HTERT RPE-1 (cell line): ENCODE results near the gene TNRC6B.
"Not testable (repeated sequence)": the region's sequence is repeated elsewhere in the genome, so short reads cannot be mapped to it uniquely, and the experiment has no call there.

Experiments used
- in situ Hi-C: fragments of 300-500 bp; cut with MboI; formaldehyde crosslinking; loops from 4 replicates; pipeline ENCODE4 v1.14.3; 2020; ENCODE audit warnings: low sequenced_read_pairs

Gene TNRC6B, protein sequence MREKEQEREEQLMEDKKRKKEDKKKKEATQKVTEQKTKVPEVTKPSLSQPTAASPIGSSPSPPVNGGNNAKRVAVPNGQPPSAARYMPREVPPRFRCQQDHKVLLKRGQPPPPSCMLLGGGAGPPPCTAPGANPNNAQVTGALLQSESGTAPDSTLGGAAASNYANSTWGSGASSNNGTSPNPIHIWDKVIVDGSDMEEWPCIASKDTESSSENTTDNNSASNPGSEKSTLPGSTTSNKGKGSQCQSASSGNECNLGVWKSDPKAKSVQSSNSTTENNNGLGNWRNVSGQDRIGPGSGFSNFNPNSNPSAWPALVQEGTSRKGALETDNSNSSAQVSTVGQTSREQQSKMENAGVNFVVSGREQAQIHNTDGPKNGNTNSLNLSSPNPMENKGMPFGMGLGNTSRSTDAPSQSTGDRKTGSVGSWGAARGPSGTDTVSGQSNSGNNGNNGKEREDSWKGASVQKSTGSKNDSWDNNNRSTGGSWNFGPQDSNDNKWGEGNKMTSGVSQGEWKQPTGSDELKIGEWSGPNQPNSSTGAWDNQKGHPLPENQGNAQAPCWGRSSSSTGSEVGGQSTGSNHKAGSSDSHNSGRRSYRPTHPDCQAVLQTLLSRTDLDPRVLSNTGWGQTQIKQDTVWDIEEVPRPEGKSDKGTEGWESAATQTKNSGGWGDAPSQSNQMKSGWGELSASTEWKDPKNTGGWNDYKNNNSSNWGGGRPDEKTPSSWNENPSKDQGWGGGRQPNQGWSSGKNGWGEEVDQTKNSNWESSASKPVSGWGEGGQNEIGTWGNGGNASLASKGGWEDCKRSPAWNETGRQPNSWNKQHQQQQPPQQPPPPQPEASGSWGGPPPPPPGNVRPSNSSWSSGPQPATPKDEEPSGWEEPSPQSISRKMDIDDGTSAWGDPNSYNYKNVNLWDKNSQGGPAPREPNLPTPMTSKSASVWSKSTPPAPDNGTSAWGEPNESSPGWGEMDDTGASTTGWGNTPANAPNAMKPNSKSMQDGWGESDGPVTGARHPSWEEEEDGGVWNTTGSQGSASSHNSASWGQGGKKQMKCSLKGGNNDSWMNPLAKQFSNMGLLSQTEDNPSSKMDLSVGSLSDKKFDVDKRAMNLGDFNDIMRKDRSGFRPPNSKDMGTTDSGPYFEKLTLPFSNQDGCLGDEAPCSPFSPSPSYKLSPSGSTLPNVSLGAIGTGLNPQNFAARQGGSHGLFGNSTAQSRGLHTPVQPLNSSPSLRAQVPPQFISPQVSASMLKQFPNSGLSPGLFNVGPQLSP (N-terminal part only)

DNA sequence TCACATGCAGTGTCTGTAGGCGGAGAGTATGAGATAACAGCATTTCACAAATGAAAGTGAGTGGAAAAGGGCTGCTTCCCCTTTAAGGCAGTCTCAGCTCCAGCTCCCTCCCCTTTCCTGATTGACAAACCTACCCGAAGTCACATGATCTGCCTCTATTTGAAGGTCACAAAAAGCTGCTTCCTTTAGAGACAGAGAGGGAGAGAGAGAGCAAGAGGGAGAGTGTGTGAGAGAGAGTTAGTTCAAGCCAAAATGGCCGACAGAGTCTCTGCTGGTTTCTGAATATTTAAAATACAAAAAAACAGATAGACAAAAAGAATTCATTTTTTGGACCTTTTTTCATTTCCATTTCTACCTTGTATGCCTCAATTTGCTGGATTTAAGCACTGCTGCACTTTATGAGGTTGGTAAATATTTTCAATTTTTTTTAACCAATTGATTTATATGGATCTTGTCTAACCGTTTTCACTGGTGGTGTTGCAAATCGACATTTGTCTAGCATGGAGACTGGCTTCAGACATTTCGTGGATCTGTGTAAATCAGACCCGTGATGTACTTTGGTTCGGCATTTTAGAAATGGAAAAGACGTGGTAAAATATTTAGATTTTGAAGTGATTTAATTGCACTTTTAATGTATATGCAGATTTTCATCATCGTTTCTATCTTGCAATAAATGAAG lies at the start of gene TNRC6B:
TNRC6B (plus strand) TSS at position 188 of the 679 bp plus-strand sequence; CDS start at position 399, 211 bp downstream.
- in situ Hi-C loops = no loop called here

DNA sequence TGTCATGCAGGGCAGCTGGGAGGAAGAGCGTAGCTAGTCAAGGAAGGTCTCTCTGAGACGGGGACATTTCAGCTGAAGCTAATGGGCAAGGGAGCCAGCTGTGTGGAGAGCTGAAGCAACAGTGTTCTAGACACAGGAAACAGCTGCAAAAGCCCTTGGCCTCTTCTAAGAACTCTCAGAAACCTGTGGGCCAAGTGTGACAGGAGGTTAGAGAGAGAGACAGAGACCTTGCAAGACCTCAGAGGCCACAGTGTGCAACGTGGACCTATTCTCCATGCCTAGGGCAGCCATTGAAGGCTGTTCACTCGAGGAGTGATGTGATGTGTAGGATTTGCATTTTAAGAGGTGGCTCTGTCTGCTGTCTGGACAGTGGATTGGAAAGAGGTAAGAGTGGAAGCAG lies 48.7 kb upstream of the TNRC6B start:
- in situ Hi-C loops = no loop called here

DNA sequence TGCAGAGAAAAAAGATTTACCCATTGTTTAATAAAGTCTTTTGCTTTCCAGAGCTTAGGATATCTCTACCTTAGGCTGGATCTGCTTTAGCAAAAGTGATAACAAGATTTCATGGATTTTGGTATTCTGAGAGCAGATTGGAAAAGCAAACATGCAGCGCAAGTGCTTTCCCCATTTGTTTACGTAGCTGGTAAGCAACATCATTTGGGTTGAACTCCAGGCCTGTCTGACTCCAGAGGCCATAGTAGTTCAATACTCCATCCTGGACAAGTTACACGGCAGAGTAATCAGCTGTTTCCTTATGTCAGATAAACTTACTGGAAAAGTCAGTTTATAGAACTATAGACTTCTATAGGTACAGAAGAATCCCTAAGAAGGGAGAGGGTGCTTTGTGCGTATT lies 40.6 kb upstream of the TNRC6B start:
- in situ Hi-C loops = no loop called here

DNA sequence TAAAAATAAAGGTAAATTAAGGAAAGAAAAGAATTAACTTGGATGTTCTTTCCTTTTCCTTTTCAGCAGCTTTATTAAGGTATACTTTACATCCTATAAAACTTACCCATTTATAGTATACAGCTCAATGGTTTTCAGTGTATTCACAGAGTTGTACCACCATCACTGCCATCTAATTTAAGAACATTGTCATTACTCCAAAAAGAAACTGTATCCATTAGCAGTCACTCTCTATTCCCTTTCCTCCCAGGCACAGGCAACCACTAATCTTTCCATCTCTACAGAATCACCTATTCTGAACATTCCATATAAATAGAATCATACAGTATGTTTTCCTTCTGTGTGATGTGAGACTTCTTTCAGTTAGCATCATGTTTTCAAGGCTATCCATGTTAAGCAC lies 38.9 kb upstream of the TNRC6B start:
- in situ Hi-C loops = no loop called here

DNA sequence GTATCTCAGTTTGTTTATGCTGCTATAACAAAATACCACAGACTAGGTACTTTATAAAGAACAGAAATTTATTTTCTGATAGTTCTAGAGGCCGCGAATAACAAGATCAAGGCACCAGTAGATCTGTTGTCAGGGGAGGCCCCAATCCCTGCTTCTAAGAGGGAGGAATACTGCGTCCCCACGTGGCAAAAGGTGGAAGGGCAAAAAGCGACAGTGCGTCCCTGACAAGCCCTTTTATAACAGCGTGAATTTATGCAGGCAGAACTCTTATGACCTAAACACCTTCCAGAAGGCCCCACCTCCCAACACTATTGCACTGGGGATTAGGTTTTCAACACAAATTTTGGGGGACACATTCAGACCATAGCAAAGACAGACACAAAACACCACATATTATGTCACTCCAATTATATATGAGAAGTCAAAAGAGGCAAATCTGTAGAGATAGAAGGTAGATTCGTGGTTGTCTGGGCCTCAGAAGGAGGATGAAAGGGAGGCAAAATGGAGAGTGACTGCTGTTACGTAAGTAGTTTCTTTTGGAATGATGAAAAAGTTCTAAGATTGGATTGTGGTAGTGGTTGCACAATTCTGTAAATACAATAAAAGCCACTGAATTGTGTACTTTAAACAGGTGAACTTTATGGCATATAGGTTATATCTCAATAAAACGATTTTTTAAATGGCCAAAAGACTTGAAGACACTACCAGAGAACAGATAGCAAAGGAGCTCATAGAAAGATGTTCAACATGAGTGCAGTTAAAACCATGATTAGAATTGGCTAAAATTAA lies 30.1 kb upstream of the TNRC6B start:
- in situ Hi-C loops = no loop called here

DNA sequence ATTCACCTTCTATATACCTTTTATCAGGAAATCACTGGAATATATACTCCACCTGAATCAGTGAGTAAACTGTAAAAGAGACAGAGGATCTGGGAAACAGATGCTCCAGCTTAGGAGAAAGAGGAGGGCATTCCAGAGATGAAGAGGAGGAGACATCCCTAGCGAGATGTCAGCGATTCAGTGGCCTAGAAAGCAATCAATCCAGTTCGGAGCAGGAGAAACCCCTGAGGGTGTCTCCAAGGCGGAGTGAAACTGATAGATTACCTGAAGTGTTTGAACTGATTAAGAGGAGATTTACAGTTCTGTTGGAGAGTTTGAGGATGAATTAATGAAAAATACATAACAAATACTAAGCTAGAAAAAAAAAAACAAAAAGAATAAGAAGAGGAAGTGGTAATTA lies 24.5 kb upstream of the TNRC6B start:
- in situ Hi-C loops = no loop called here

DNA sequence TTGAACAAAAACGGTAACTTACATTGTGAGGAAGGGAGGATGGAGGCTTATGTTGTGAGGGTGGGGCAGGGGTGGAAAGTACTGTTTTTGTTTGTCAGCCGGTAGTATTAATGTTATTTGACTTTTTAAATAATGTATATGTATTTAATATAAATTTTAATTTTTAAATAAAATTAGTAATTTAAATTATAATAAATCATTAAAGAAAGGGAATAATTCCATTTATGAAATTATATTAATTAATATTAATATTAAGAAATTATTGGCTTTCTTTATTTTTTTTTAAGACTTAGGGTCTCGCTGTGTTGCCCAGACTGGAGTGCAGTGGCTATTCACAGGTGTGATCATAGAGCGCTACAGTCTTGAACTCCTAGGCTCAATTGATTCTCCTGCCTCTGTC lies 24.0 kb upstream of the TNRC6B start:
- in situ Hi-C loops = no loop called here

DNA sequence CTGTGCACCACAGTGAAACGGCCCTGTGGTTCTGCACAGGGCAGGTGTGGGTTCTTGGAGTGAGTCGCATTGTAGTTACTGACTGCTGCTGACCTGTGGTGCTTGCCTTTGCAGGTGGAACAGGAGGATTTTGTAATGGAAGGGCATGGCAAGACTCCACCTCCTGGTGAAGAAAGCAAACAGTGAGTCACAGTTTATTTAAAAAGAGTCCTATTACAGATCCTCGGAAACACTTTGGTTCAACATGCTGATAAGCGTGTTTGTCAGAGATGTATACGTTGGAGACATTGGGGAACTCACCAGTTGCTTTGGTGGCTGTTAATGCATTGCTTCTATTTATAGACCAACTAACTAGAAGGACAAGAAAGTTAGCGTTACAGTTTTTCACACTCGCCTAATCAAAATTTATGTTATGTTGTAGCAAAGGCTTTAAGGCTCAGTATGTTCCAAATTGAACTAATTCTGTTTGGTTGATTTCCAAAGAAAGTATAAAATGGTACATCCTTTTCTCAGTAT lies 21.7 kb upstream of the TNRC6B start:
- in situ Hi-C loops = no loop called here

DNA sequence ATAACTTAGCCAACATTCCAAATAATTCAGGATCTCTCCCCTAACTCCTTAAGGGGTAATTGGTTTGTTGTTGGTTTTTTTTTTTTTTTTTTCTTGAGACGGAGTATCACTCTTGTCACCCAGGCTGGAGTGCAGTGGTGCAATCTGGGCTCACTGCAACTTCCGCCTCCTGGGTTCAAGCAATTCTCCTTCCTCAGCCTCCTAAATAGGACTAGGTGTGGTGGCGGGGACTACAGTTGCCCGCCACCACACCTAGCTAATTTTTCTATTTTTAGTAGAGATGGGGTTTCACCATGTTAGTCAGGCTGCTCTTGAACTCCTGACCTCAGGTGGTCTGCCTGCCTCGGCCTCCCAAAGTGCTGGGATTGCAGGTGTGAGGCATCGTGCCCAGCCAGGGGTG lies 21.0 kb upstream of the TNRC6B start:
- in situ Hi-C loops = not testable (repeated sequence)

DNA sequence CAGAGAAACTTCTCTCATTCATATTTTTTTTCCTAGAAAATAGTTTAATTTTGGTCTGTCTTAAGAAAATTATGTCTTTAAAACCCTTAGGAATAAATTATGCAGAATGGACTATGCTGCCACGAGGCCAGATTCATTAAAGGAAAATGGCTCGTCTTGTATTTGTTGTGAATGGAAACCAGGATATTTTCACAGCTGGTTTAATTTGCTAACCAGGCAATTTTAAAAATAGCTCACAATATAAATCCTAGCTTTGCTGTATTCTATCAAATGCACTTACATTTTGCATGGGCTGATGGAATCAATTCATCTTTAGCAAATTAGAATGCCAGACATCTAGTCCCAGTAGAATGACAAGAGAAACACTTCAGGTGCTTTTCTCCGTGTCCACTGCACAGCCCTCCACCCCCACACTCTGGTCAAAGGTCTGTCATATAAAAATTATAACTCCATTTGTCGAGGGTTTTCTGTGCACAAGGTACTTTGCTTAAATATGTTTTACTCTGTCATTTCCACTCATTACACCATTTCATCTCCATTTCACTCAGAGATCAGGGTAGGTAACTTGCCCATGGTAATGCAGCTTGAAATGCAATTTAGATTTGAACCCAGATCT lies 20.3 kb upstream of the TNRC6B start:
- in situ Hi-C loops = no loop called here

DNA sequence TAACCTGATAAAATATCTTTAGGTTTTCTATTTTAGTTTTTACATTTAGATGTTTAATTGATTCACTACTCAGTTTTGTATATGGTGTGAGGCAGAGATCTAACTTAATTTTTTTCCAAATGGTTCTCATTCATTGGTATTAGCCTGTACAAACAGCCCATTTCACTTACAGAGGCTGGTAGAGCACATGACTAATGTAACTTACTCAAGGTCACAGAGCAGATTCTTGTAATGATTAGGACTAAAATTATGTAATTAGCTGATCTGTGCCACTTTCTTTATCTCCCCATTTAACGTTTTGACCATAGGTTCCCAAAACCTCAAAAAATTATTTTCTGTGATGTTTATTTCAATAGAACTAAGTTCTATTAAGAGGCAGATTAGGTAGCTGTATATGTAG lies 16.5 kb upstream of the TNRC6B start:
- in situ Hi-C loops = no loop called here

DNA sequence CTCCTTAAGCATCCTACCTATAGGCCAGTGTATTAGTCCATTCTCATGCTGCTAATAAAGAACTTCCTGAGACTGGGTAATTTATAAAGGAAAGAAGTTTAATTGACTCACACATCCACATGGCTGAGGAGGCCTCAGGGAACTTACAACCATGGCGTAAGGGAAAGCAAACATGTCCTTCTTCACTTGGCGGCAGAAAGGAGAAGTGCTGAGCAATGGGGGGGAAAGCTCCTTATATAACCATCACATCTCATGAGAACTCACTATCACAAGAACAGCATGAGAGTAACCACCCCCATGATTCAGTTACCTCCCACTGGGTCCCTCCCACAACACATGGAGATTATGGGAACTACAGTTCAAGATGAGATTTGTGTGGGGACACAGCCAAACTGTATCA lies 12.2 kb upstream of the TNRC6B start:
- in situ Hi-C loops = not testable (repeated sequence)

DNA sequence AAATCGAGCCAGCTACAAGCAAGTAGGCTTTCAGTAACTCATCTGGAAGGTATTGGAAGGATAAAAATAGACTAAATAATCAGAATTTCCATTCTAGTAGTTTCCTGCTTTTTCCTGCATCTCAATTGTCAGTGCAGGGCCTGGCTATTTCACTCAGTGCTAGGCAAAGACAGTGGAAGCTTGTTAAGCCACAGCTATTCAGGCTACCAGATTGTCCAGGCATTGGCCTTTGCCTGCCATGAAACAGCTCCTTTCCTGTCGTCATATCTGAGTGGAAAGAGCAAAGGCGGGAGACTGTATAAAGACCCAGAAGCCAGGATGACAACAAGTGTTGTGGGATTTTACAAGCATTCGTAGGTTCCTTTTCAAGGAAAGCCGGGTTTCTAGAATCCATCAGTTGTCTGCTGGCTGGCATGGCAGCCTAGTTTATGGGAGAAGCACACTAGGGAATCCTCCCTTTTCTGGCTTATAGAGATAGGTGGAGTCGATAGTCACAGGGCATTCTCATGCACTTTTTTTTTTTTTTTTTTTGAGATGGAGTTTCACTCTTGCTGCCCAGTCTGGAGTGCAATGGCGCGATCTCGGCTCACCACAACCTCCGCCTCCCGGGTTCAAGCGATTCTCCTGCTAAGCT lies 2.0 kb upstream of the TNRC6B start:
- in situ Hi-C loops = no loop called here

DNA sequence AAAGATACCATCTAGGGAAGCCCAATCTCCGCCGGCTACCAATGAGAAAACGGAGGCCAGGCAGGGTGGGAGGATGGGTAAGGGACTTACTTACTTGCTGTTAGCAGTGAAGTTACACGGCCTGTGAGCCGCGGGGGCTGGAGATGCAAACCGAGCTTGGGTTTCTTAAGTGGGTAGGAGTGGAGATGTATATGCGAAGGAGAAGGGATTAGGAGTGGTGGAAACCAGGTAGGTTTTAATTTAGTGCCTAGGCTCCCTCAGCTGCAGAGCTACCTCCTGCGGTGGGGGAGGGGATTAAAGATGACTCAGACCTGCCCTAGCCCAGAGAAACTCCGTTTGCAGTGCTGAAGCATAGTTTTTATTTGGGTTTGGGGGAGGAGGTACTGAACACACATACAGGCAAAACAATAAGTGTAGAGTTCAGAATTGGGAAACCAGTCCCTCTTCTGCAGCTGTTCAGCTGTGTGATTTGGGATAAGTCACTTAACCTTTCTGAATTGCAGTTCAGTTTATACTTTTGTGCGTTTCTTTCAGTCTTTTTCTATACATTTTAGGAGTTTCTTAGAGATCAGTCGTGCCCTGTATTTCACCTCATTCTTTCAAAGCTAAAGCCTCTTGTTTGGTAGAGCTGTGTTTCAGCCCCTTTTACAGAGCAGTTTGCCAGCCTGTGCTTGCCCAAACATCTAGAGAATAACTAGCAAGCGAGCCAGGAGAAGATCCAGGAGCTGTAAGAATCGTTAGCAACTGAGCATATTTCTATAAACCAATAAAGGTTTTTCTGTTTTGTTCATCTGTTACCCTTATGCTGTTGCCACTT lies 596 bp upstream of the TNRC6B start:
- in situ Hi-C loops = no loop called here

DNA sequence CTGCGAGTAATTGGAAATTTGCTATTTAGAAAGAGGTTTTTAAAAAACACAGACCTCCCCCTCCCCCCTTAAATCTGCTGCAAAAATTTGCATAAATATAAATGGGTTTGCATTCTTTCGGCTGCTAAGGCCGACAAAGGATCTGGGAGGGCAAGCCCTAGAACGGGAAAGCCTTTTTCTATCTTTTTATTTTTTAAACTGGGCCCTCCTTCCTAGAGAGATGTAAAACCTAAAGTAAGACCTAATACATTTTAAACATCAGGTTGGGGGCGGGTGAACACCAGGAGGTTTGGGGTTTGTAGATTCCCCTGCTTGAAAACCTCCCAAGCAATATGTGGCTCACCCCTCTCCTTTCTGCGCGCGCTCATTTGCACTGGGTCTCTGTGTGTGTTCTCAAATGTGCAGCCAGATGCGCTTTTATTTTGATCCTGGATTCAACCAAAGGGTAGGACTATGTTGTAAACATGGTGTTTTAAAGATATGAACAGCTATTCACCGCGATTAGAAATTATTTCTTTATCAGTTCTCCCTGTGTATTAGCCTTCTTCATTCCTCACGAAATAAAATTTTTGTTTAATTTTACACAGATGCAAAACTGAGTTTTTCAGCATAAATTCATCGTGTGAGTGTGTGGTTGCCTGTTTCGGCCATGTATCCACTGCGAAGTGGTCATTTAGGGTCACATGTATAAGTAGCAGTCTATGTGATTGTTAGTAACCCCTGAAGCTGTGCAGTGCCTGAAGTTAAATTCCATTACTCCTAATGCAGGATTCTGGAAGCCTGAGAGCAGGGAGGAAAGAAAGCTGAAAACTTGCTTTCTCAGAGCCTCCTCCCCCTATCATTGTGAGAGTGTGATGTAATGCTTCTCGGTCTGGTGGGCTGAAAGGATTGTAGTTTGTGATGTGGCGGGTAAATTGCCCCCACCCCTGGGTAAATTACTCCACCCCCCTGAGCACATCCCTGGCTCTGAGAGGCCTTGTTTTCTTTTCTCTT lies 988 bp downstream of the TNRC6B start:
- in situ Hi-C loops = no loop called here

DNA sequence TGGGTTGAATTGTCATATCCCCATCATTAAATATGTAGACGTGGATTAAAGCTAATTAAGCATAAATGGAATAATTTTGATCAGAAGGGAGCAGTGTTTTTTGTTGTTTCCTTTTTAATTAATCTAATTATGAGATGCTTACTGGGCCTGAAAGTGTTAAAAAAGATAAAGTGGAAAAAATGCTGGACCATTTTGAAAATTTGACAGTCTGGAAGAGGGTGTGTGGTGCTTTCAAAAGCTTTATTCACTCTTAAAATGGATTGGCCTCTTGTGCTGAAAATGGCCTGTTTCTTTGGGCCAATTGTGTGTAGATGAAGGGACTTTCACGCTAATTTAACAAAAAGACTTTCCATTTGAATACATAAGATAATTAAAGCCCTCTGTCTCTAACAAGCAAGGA lies 1.8 kb downstream of the TNRC6B start:
- in situ Hi-C loops = no loop called here

DNA sequence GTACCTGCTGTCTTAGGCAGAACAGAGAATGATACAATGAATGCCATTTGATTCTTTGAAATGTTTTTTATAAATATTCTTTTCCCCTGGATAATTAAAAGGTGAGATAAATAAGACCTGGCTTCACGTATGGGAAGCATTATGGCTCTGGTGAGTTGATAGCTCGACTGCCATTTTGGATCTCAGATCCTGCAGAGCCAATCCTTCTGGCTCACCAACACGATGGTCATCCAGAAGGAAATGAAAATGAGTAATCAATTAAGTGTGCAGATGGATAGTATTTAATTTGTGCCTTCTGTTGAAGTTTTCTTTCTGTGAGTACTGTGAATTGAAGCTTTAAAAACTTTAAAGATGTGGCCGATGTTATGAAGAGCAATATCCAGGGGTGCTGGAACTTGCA lies 2.7 kb downstream of the TNRC6B start:
- in situ Hi-C loops = no loop called here
